B cell (primary cell): ENCODE results near the gene PPP6R1. TPM values are rescaled to one million over a fixed set of nuclear protein-coding genes. Genes with fewer than 3 reads are reported as not detected.

Experiments
- ATAC-seq: fragments of 200-7000 bp; cut with Tn5 transposase; one replicate; pipeline ENCODE4 v1.10.0; 2021; ENCODE audit warnings: low read depth, mild to moderate bottlenecking, moderate number of reproducible peaks, moderate library complexity
- CTCF ChIA-PET: fragments of 350-600 bp; sonication (Branson Sonifier 250); formaldehyde crosslinking; loops from one replicate; lab custom pipeline; 2021; ENCODE audit warnings: antibody characterized with exemption, inconsistent platforms; lab: Charles Lee
- POLR2A ChIA-PET: fragments of 350-600 bp; sonication (Branson Sonifier 250); formaldehyde crosslinking; loops from one replicate; lab custom pipeline; 2021; ENCODE audit warnings: antibody characterized with exemption; lab: Charles Lee
- DNase-seq: peaks from one replicate; pipeline ENCODE4 v3.0.0; 2013
- H2AFZ ChIP-seq: 2 replicates; pipeline ENCODE4 v1.6.1; 2012; ENCODE audit warnings: mild to moderate bottlenecking, low read depth, low read length; ENCODE audit not compliant: insufficient read depth, poor library complexity, severe bottlenecking
- H3K27ac ChIP-seq, 2 donors: 1 replicate in 1 of 2; 2 replicates in 1 of 2; pipeline ENCODE4 v1.5.1; 2012 to 2013; ENCODE audit warnings: low read length in 2 of 2, mild to moderate bottlenecking in 2 of 2, moderate library complexity in 1 of 2
- H3K27me3 ChIP-seq, 4 experiments: fragments of 200-600 bp in 1 of 4; sonication (generic) in 1 of 4; replicated peaks in 1 of 4; 1 replicate in 2 of 4; 2 replicates in 2 of 4; pipeline versions ENCODE4 v1.6.1 to v1.7.0; 2013 to 2016; ENCODE audit warnings: low read length in 3 of 4, mild to moderate bottlenecking in 2 of 4, mixed read lengths in 1 of 4, moderate library complexity in 1 of 4; ENCODE audit not compliant: insufficient read depth in 4 of 4, control insufficient read depth in 3 of 4; ENCODE audit errors: control extremely low read depth in 1 of 4
- H3K36me3 ChIP-seq, 2 experiments: replicated peaks in 1 of 2; 1 replicate in 1 of 2; 2 replicates in 1 of 2; pipeline versions ENCODE4 v1.6.1 to v1.7.1; 2013; ENCODE audit warnings: low read length in 1 of 2; ENCODE audit not compliant: insufficient read depth in 2 of 2, control insufficient read depth in 1 of 2; ENCODE audit errors: control extremely low read depth in 1 of 2, extremely low read depth in 1 of 2
- H3K4me1 ChIP-seq, 2 donors: fragments of 200-600 bp in 1 of 2; sonication (generic) in 1 of 2; 1 replicate in 1 of 2; 2 replicates in 1 of 2; pipeline versions ENCODE4 v1.5.1 to v1.6.1; 2013 to 2017; ENCODE audit warnings: low read length in 2 of 2; ENCODE audit not compliant: control insufficient read depth in 2 of 2, insufficient read depth in 2 of 2
- H3K4me2 ChIP-seq: replicated peaks from 2 replicates; pipeline ENCODE3; 2012; ENCODE audit warnings: mild to moderate bottlenecking, low read depth, low read length; ENCODE audit not compliant: poor library complexity, severe bottlenecking
- H3K4me3 ChIP-seq, 5 experiments: fragments of 200-600 bp in 1 of 5; sonication (generic) in 1 of 5; 1 replicate in 3 of 5; 2 replicates in 2 of 5; pipeline versions ENCODE4 v1.5.1 to v1.7.0; 2011 to 2016; ENCODE audit warnings: low read length in 4 of 5, mild to moderate bottlenecking in 4 of 5, low read depth in 2 of 5, control low read depth in 1 of 5, moderate library complexity in 1 of 5; ENCODE audit not compliant: insufficient read depth in 1 of 5; ENCODE audit errors: control extremely low read depth in 1 of 5, extremely low read depth in 1 of 5
- H3K79me2 ChIP-seq: fragments of 200-600 bp; sonication (generic); one replicate; pipeline ENCODE4 v1.6.0; 2016; ENCODE audit warnings: low read length; ENCODE audit not compliant: control insufficient read depth, insufficient read depth
- H3K9ac ChIP-seq: fragments of 200-600 bp; sonication (generic); 2 replicates; pipeline ENCODE4 v1.6.1; 2017; ENCODE audit warnings: mild to moderate bottlenecking, low read length, moderate library complexity
- H3K9me3 ChIP-seq, 3 donors: one replicate each; pipeline versions ENCODE4 v1.6.1 to v1.7.1; 2013; ENCODE audit warnings: low read length in 2 of 3; ENCODE audit not compliant: control insufficient read depth in 2 of 3, insufficient read depth in 1 of 3; ENCODE audit errors: control extremely low read depth in 1 of 3
- H4K20me1 ChIP-seq: 2 replicates; pipeline ENCODE4 v1.6.0; 2012; ENCODE audit warnings: mild to moderate bottlenecking, low read length; ENCODE audit not compliant: insufficient read depth, control insufficient read depth, poor library complexity, severe bottlenecking
- H3K27ac Mint-ChIP-seq: one replicate; pipeline ENCODE4 v1.8.0; 2021; ENCODE audit warnings: mixed read lengths
- H3K27me3 Mint-ChIP-seq: one replicate; pipeline ENCODE4 v1.8.0; 2021; ENCODE audit warnings: mixed read lengths
- H3K4me1 Mint-ChIP-seq: one replicate; pipeline ENCODE4 v1.8.0; 2021; ENCODE audit warnings: mixed read lengths
- H3K4me3 Mint-ChIP-seq: one replicate; pipeline ENCODE4 v1.8.0; 2021; ENCODE audit warnings: mixed read lengths
- H3K9me3 Mint-ChIP-seq: one replicate; pipeline ENCODE4 v1.8.0; 2022; ENCODE audit warnings: mixed read lengths; ENCODE audit not compliant: insufficient read depth
- EZH2 ChIP-seq: IDR thresholded peaks from 2 replicates; pipeline ENCODE4 v1.6.1; 2012; ENCODE audit warnings: borderline replicate concordance, low read depth, mild to moderate bottlenecking, moderate library complexity, low read length; ENCODE audit not compliant: insufficient read depth, poor library complexity, severe bottlenecking
- WGBS: methylation state at CpG from one replicate; pipeline ENCODE4 v1.1.5; 2013; ENCODE audit warnings: missing lambda C conversion rate; ENCODE audit not compliant: insufficient coverage; 5-methylcytosine and 5-hydroxymethylcytosine counted together
- intact Hi-C: fragments of 100-400 bp; cut with micrococcal nuclease; formaldehyde crosslinking; loops from one replicate; pipeline ENCODE4 v1.10.0; 2022
- polyA plus RNA-seq: library from polyadenylated mRNA; depleted of rRNA; stranded (reverse); fragments of >200 nt; gene quantifications from 2 replicates; pipeline ENCODE4 v1.2.3, GENCODE V29; 2012
- total RNA-seq, 2 donors: library from RNA; stranded (reverse); fragments of 120-200 nt in 1 of 2; gene quantifications; 1 replicate in 1 of 2; 2 replicates in 1 of 2; pipeline versions ENCODE4 v1.2.3 to v1.2.4, GENCODE V29; 2013 to 2022
- TF ChIP-seq, protein P1 (sequence below): fragments of 200-600 bp; IDR thresholded peaks from one replicate; pipeline ENCODE4 v1.8.0; 2022; ENCODE audit warnings: antibody characterized with exemption, mild to moderate bottlenecking

Gene PPP6R1
- total and polyA plus RNA-seq, 2 donors (not counting 1 experiment from before 2014, with no cell fraction given) = 122 to 193 TPM

DNA sequence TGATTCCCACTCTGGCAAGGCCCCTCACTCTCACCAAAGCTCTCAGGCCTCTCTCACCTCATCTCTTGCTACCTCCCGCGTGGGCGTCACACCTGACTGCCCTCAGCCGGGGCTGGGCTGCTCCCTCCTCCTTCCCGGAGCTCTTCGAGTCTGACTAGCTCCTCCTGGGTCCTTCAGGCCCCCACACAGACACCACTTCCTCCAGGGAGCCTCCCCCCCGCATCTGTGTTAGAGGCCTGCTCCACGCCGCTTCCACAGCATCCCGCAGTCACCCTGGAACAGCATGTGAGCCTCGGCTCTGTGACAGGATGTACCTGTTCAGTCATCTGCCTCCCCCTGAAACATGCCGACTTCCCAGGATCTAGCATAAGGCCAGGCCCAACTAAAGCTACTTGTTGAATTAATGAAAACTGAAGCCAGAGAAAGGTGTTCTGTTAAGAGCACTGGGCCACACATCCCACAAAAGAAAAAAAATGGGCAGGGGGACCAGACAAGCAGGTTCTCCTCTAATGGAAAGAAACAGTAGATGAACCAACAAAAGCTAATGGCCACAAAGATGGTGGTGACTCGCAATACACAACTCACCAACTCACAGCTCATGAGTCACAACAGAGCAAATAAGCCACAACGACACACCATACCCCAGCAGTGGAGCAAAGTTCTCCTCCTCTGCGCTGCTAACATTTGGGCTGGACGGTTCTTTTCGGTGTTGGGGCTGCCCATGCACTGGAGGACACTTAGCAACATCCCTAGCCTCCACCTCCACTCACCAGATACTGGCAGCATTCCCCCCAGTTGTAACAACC is 3.0 kb downstream of the PPP6R1 start:
- H3K36me3 ChIP-seq = no peaks in the 10 kb centered on the region
- no peaks in the 10 kb centered on the region for H3K9me3 Mint-ChIP-seq
- DNase-seq (peak; percentile 67), ATAC-seq (no peak)
- intact Hi-C loops = loop anchor here (10.0 kb wide), 2 partner anchors 349 to 379 kb away; partner anchors contain the start of genes ZNF524 and ZNF865
- peaks cover 72 to 81% of the 10 kb centered on the region in 2 donors for H3K4me1 ChIP-seq
- no peaks in the 10 kb centered on the region for H3K27me3 Mint-ChIP-seq
- ChIA-PET POLR2A (interaction anchor here (1.9 to 5.2 kb wide), 2 partner anchors 25 to 83 kb away, joined by 8 to 44 read pairs; partner anchors contain the start of genes HSPBP1 and KMT5C), CTCF (interaction anchor here (0.9 to 5.9 kb wide), 5 partner anchors 24 to 376 kb away, joined by 3 to 56 read pairs (median 7); partner anchors contain the start of genes BRSK1 and HSPBP1)
- no peaks in the 10 kb centered on the region for H3K9me3 ChIP-seq
- H3K4me3 ChIP-seq = peak overlapping the region; percentile 36 to 89 (median 61)
- peak overlapping the region; percentile 99 for H3K27ac Mint-ChIP-seq
- WGBS = 16% methylated on average over 16 of the region's 17 CpGs
- peak overlapping the region; percentile 88 for H3K9ac ChIP-seq
- peak overlapping the region; percentile 96 for H3K4me3 Mint-ChIP-seq
- no peaks in the 10 kb centered on the region for H3K27me3 ChIP-seq
- TF ChIP-seq EZH2 = no peak
- TF ChIP-seq, protein P1, sequence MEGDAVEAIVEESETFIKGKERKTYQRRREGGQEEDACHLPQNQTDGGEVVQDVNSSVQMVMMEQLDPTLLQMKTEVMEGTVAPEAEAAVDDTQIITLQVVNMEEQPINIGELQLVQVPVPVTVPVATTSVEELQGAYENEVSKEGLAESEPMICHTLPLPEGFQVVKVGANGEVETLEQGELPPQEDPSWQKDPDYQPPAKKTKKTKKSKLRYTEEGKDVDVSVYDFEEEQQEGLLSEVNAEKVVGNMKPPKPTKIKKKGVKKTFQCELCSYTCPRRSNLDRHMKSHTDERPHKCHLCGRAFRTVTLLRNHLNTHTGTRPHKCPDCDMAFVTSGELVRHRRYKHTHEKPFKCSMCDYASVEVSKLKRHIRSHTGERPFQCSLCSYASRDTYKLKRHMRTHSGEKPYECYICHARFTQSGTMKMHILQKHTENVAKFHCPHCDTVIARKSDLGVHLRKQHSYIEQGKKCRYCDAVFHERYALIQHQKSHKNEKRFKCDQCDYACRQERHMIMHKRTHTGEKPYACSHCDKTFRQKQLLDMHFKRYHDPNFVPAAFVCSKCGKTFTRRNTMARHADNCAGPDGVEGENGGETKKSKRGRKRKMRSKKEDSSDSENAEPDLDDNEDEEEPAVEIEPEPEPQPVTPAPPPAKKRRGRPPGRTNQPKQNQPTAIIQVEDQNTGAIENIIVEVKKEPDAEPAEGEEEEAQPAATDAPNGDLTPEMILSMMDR = no peak
- H3K4me1 Mint-ChIP-seq = peaks cover 76% of the 10 kb centered on the region
- H3K79me2 ChIP-seq = peaks cover 76% of the 10 kb centered on the region
- H2AFZ ChIP-seq = no peak overlapping the region
- peaks cover 62% of the 10 kb centered on the region for H4K20me1 ChIP-seq
- peak overlapping the region; percentile 97 for H3K4me2 ChIP-seq
- peak overlapping the region; percentile 87 to 94 for H3K27ac ChIP-seq

DNA sequence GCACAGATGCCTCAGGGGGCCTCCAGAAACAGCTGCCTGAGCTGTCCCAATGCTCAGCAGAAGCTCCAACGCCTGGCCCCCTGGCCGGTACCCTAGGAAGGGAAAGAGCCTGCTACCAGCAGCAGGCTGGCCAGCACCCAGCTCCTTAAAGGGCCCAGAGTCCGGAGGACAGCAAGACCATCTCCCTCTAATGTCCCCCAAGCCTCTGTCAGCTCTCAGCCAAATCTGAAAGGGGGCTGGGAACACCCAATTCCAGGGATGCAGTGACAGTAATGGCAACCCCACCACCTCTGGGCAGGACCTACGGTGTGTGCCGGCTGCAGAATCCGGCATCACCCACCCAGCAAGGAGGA is 4.2 kb downstream of the PPP6R1 start:
- peak overlapping the region; percentile 99 for H3K27ac Mint-ChIP-seq
- peak overlapping the region; percentile 88 for H3K9ac ChIP-seq
- H4K20me1 ChIP-seq = peaks cover 75% of the 10 kb centered on the region
- peaks cover 84% of the 10 kb centered on the region for H3K79me2 ChIP-seq
- ChIA-PET POLR2A (interaction anchor here (0.8 to 5.2 kb wide), 13 partner anchors 9 to 1065 kb away, joined by 3 to 44 read pairs (median 4); partner anchors contain the start of genes FIZ1, HSPBP1, KMT5C and MBOAT7), CTCF (interaction anchor here (0.6 to 5.9 kb wide), 14 partner anchors 9 to 400 kb away, joined by 3 to 56 read pairs (median 4); partner anchors contain the start of genes BRSK1, HSPBP1, KMT5C and TMEM238)
- 4% methylated on average over 6 of the region's 6 CpGs for WGBS
- H3K36me3 ChIP-seq = peaks cover 0 to 9% of the 10 kb centered on the region in 2 experiments
- no peak for ATAC-seq
- H3K27ac ChIP-seq = peak overlapping the region; percentile 87 to 94
- H3K4me3 ChIP-seq = peak overlapping the region; percentile 36 to 89 (median 61)
- no peak for TF ChIP-seq EZH2
- TF ChIP-seq, protein P1 = no peak
- intact Hi-C loops = loop anchor here (1.0 to 10.0 kb wide), 5 partner anchors 22 to 380 kb away; partner anchors contain the start of genes HSPBP1, KMT5C, ZNF524 and ZNF865
- H3K4me3 Mint-ChIP-seq = peak overlapping the region; percentile 96
- H3K9me3 Mint-ChIP-seq = no peaks in the 10 kb centered on the region
- H3K9me3 ChIP-seq = no peaks in the 10 kb centered on the region
- H3K4me2 ChIP-seq = peak overlapping the region; percentile 97
- H3K27me3 Mint-ChIP-seq = no peaks in the 10 kb centered on the region
- H3K4me1 ChIP-seq = peaks cover 75 to 85% of the 10 kb centered on the region in 2 donors
- H3K27me3 ChIP-seq = no peaks in the 10 kb centered on the region
- H3K4me1 Mint-ChIP-seq = peaks cover 84% of the 10 kb centered on the region
- peak overlapping the region; percentile 45 for H2AFZ ChIP-seq
- DNase-seq = no peak
